Measurements from ENCODE around the gene RAPGEF1. TPM values are rescaled to one million over a fixed set of nuclear protein-coding genes. Genes with fewer than 3 reads are reported as not detected.

The RAPGEF1 gene
- total RNA-seq, 2 experiments from 2014 or later: 91.9 to 92.3 TPM

DNA sequence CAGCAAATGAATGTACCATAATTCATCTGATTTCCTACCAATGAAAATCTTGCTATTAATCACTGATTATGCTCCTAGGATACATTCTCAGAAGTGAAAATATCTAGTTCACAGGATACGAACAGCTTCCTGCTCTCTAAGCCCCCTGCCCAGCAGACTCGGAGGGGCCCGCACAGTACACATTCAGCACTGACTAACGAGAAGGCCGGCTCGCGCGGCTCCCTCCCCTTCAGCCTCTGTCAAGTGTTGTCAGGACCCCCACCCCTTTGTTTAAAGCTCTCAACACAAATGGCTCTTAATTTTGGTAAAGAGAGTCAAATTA lies 112.6 kb downstream of the RAPGEF1 start:
- Mint-ChIP-seq H3K4me3 (no peak overlapping the region), H3K36me3 (peaks cover 44% of the 10 kb centered on the region), H3K27ac (peak overlapping the region; percentile 80), H3K27me3 (no peaks in the 10 kb centered on the region), H3K4me1 (ENCODE audit: low read depth) (peaks cover 47% of the 10 kb centered on the region), H3K9me3 (no peaks in the 10 kb centered on the region)
- intact Hi-C loops (cut with micrococcal nuclease): no loop called here
- POLR2A ChIA-PET: interaction anchor here (1.3 to 2.5 kb wide), 2 partner anchors 41 to 100 kb away, joined by 3 to 11 read pairs; no protein-coding TSS in a partner anchor
- CTCF ChIA-PET: interaction anchor here (0.8 to 3.8 kb wide), 4 partner anchors 21 to 117 kb away, joined by 3 to 20 read pairs (median 6); no protein-coding TSS in a partner anchor
- no peak for DNase-seq

DNA sequence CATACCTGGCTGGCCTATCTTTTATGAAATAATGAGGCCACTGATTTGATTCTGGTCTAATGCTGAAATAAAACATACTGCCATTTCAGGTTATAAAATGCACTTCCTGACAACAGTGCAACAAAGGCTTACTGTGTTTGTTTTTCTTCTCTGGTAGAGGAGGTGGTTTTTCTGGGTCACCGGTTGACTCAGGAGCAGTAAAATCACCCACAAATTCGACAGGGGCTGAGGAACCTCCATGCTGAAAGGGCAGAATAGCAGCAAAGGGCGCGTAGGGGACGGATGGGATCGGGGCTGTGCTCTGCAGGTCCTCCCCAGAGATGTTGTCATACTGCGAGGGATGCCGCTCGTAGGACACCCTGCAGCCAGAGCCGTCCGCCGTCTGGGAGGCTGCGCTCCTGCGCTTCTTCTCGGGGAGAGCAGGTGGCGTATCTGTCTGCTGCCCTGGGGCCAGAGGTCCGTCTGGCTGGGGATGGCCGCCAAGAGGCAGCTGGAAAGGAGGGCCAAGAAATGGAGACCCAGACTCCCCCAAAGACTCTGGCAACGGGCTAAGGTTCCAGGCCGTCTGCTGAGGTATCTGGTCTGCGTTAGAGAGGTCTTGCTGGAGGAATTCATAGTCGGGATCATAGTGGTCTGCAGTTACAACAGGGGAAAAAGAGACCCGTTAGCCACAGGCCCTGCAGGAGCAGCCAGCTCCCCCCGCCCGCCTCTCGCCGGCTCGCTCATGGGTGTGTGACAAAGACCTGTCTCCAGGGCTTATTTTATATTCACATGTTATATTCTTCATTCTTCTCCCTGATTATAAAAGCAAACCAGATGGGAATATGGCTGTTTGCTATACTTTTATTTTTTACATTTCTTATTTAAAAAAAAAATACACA lies 113.8 kb downstream of the RAPGEF1 start:
- H3K27me3 Mint-ChIP-seq: no peaks in the 10 kb centered on the region
- H3K4me3 Mint-ChIP-seq: no peak overlapping the region
- intact Hi-C loops (cut with micrococcal nuclease): no loop called here
- no peaks in the 10 kb centered on the region for H3K9me3 Mint-ChIP-seq
- DNase-seq: peak; percentile 23
- ChIA-PET CTCF (interaction anchor here (2.0 kb wide), 2 partner anchors 34 to 113 kb away, joined by 6 to 7 read pairs; partner anchors contain the start of gene RAPGEF1), POLR2A (no interaction called here)
- peaks cover 43% of the 10 kb centered on the region for H3K4me1 Mint-ChIP-seq (ENCODE audit: low read depth)
- peaks cover 50% of the 10 kb centered on the region for H3K36me3 Mint-ChIP-seq
- peak overlapping the region; percentile 38 for H3K27ac Mint-ChIP-seq

DNA sequence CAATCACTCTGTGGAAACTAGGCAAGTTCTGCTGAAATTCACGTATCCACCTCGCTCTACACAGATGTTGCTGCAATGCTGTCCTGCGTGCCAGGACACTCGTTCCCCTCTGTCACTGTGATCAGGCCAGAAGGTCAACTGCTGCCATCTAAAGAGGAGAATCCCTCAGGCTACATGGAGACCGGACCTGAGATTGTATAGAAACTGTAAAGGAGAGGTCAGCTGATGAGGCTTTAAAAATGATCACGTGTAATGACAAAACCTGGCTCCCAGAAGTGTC lies 114.4 kb downstream of the RAPGEF1 start:
- Mint-ChIP-seq H3K4me1 (ENCODE audit: low read depth) (peaks cover 37% of the 10 kb centered on the region), H3K36me3 (peaks cover 52% of the 10 kb centered on the region), H3K27ac (peak overlapping the region; percentile 38), H3K9me3 (no peaks in the 10 kb centered on the region), H3K27me3 (no peaks in the 10 kb centered on the region), H3K4me3 (no peak overlapping the region)
- CTCF ChIA-PET: interaction anchor here (2.0 kb wide), 2 partner anchors 34 to 114 kb away, joined by 6 to 7 read pairs; partner anchors contain the start of gene RAPGEF1
- POLR2A ChIA-PET: interaction anchor here (1.2 kb wide), 1 partner anchor 17 kb away, joined by 3 read pairs; no protein-coding TSS in a partner anchor
- DNase-seq: no peak
- intact Hi-C loops (cut with micrococcal nuclease): no loop called here

DNA sequence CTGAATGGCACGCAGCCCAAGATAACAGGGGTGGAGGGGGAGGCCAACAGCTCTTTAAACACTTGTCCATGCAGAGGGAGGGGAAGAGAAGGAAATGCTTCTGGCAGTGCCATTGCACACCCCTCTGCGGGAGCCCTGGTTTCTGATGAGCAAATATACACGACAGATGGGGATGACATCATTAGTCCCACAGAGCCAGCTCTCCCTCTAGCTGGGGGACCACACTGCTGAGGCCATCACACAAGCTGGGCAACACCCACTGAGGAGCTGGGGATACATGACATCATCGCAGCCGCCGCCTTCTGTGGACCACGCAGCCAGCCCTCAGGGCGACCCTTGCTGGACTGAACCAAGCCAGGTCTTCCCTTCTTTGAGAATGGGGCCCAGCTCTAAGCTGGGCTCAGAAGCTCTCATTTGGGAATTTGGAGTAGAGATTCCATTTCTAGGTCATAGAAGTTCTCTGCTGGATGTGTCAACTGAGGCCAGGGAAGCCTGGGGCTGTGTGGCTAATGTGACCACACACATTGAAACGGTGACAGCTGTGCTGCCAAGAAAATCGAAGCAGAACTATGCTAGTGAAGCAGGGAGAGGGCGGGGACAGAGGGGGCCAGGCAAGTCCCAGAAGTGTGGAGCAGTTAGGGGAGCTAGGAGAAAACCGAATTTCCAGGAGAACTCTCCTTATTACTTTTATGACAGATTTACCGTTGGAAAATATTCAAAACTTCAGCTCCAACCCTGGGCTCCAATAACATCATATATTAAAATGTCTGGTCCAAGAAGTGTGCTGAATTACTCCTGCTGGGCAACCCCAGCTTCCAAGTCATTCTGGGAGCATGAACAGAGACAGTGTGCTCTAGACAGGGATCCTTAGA lies 115.0 kb downstream of the RAPGEF1 start:
- Mint-ChIP-seq H3K27me3 (no peaks in the 10 kb centered on the region), H3K4me1 (ENCODE audit: low read depth) (peaks cover 31% of the 10 kb centered on the region), H3K36me3 (peaks cover 58% of the 10 kb centered on the region), H3K9me3 (no peaks in the 10 kb centered on the region), H3K27ac (peak overlapping the region; percentile 38), H3K4me3 (no peak overlapping the region)
- CTCF ChIA-PET: interaction anchor here (1.0 to 2.0 kb wide), 3 partner anchors 33 to 114 kb away, joined by 3 to 7 read pairs (median 6); partner anchors contain the start of gene RAPGEF1
- POLR2A ChIA-PET: interaction anchor here (1.2 kb wide), 1 partner anchor 17 kb away, joined by 3 read pairs; no protein-coding TSS in a partner anchor
- DNase-seq: no peak
- intact Hi-C loops (cut with micrococcal nuclease): no loop called here

DNA sequence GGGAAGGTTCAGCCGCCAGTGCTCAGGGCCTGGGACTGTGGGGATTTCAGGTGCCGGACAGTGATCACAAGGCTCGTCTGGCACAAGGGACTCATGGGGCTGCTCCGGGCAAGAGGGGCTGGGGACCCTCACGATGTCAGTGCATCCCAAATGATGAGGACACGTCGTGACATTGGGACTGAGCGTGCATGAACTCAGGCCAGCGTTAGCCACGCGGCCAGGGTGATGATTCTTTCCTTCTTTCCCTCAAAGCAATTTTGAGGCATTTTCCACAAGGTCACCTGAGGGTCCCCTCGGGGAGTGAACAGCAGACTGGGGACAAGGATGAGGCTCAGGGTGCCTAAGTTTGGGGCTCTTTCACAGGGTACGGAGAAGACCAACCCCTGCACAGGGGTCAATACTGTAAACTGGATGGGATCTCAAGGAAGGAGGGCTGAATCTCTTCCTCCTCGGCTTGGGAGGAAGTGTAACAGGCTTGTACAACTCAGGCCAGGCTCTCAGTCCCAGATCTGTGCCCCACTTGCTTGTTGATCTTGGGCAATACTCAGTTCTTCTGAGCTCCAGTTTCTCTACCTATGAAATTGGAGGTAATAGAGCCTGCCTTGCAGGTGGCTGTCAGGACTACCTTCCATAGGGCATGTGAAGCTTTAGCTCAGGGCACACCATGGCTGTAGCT lies 116.1 kb downstream of the RAPGEF1 start:
- peaks cover 63% of the 10 kb centered on the region for H3K36me3 Mint-ChIP-seq
- DNase-seq: no peak
- no peaks in the 10 kb centered on the region for H3K27me3 Mint-ChIP-seq
- peaks cover 23% of the 10 kb centered on the region for H3K4me1 Mint-ChIP-seq (ENCODE audit: low read depth)
- CTCF ChIA-PET: interaction anchor here (1.0 to 2.0 kb wide), 4 partner anchors 32 to 117 kb away, joined by 3 to 7 read pairs (median 4); partner anchors contain the start of gene RAPGEF1
- no peaks in the 10 kb centered on the region for H3K9me3 Mint-ChIP-seq
- peak overlapping the region; percentile 28 for H3K27ac Mint-ChIP-seq
- intact Hi-C loops (cut with micrococcal nuclease): no loop called here
- POLR2A ChIA-PET: no interaction called here
- no peak overlapping the region for H3K4me3 Mint-ChIP-seq

DNA sequence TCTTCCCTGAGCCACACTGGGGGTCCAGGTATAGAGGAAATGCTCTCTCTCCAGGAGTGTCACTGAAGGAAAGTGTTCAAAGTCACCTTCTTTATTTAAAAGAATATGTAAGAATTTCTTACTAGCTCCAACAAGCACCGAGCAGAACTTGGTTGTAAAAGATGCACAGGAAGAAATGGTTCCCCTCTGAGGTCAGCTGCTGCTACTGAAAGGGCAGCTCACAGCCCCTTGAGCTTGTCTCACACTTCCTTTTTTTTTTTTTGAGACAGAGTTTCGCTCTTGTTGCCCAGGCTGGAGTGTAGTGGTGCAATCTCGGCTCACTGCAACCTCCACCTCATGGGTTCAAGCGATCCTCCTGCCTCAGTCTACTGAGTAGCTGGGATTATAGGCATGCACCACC lies 117.4 kb downstream of the RAPGEF1 start:
- peaks cover 68% of the 10 kb centered on the region for H3K36me3 Mint-ChIP-seq
- peaks cover 13% of the 10 kb centered on the region for H3K4me1 Mint-ChIP-seq (ENCODE audit: low read depth)
- H3K4me3 Mint-ChIP-seq: no peak overlapping the region
- no peaks in the 10 kb centered on the region for H3K9me3 Mint-ChIP-seq
- ChIA-PET POLR2A (interaction anchor here (0.7 kb wide), 1 partner anchor 366 kb away, joined by 3 read pairs; no protein-coding TSS in a partner anchor), CTCF (interaction anchor here (0.9 to 1.4 kb wide), 2 partner anchors 71 to 121 kb away, joined by 3 to 4 read pairs; no protein-coding TSS in a partner anchor)
- DNase-seq: no peak
- H3K27me3 Mint-ChIP-seq: no peaks in the 10 kb centered on the region
- intact Hi-C loops (cut with micrococcal nuclease): no loop called here
- H3K27ac Mint-ChIP-seq: no peak overlapping the region

DNA sequence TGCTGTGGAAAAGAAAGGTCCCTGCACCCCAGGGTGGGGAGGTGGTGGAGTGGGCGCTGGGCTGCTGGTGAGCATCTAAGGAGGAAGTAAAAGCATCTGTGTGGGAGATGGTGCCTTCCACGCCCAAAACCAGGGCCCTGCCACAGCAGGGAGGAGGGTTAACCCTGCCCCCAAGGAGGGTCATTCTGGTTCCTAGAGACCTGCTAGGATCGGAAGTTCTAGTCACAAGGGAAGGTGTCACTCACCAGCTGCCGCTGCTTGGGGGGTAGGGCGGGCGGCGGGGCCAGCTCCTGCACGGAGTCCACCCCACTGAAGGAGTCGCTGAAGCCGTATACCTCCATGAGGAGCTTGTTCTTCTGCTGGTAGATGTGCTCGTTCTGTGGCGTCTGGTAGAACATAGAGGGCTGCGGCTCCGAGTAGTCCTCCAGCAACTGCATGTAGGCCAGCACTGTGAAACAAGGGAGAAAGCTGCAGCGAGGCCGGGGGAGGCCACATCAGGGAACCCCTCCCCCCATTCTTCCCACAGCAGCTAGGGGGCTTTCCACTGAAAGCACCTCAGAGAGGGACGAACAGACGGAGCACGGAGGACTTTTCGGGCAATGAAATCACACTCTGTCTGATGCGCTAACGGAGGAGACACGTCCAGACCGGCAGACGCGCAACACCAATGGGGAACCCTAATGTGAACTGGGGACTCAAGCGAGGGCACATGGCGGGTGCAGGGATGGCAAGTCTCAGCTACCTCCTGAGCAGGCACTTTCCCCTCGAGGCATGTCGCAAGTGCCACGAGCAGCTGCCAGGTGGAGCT lies 118.1 kb downstream of the RAPGEF1 start:
- Mint-ChIP-seq H3K4me1 (ENCODE audit: low read depth) (peaks cover 8% of the 10 kb centered on the region), H3K27ac (peak overlapping the region; percentile 24), H3K9me3 (no peaks in the 10 kb centered on the region), H3K4me3 (no peak overlapping the region), H3K36me3 (peaks cover 66% of the 10 kb centered on the region), H3K27me3 (no peaks in the 10 kb centered on the region)
- DNase-seq: no peak
- ChIA-PET CTCF (interaction anchor here (0.9 to 1.4 kb wide), 2 partner anchors 72 to 122 kb away, joined by 3 to 4 read pairs; no protein-coding TSS in a partner anchor), POLR2A (no interaction called here)
- intact Hi-C loops (cut with micrococcal nuclease): no loop called here

DNA sequence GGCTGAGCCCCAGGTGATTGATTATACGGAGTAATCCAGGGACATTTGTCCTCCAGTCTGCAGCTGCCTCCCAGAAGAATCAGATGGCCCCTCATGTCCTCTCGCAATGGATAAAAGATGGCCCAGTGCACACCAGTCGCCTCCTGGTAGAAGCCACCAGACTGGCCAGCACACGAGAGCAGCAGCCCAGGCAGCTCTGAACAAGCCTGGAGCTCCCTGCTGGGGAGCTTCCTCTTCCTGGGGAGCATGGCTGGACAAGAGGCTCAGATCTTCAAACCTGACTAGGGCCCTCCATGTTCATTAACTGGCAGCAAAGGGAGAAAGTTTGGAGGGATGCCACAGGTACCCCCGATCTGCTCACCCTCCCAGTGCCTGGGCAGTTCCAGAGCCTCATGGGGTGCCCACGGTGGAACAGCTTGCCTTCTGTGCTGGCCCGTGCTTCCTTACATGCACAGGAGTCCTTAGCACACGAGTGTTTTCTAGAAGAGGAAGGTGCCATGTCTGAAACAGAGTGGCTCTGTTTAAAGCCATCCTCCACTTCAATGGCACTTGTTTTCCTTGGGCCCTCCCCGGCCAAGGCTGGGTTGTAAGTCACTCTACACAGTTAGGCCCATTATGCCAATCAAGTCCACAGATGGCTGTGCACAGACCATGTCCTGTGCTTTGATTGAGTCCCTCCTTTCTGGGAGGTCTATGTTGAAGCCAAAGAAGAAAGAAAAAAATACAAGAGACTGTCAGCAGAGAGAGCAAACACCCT lies 118.9 kb downstream of the RAPGEF1 start:
- Mint-ChIP-seq H3K27me3 (no peaks in the 10 kb centered on the region), H3K27ac (no peak overlapping the region), H3K9me3 (no peaks in the 10 kb centered on the region), H3K36me3 (peaks cover 68% of the 10 kb centered on the region), H3K4me3 (no peak overlapping the region), H3K4me1 (ENCODE audit: low read depth) (peaks cover 5% of the 10 kb centered on the region)
- ChIA-PET POLR2A (no interaction called here), CTCF (interaction anchor here (1.0 kb wide), 1 partner anchor 29 kb away, joined by 3 read pairs; no protein-coding TSS in a partner anchor)
- no peak for DNase-seq
- intact Hi-C loops (cut with micrococcal nuclease): no loop called here

DNA sequence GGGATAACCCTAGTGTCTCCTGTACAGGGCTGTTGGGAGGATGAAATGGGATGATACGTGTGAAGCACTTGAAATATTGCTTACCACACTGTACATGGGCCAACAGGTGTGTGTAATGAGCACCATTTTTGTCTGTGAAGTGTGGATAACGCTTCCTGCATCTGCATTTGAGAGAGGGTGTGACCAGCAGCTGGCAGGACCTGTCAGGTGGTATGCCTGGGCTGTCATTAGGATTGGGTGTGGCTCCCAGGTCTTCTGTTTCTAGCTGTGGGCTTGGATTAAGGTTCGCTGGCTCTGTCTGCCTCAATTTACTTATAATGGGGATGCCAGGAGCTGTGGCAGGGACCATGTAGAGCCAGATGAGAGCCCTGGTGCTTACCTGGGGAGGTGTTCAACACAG lies 120.2 kb downstream of the RAPGEF1 start:
- ChIA-PET POLR2A (no interaction called here), CTCF (interaction anchor here (0.6 kb wide), 1 partner anchor 126 kb away, joined by 3 read pairs; no protein-coding TSS in a partner anchor)
- H3K4me3 Mint-ChIP-seq: no peak overlapping the region
- H3K9me3 Mint-ChIP-seq: no peaks in the 10 kb centered on the region
- no peak for DNase-seq
- intact Hi-C loops (cut with micrococcal nuclease): no loop called here
- H3K4me1 Mint-ChIP-seq (ENCODE audit: low read depth): no peaks in the 10 kb centered on the region
- H3K36me3 Mint-ChIP-seq: peaks cover 59% of the 10 kb centered on the region
- H3K27me3 Mint-ChIP-seq: no peaks in the 10 kb centered on the region
- no peak overlapping the region for H3K27ac Mint-ChIP-seq

DNA sequence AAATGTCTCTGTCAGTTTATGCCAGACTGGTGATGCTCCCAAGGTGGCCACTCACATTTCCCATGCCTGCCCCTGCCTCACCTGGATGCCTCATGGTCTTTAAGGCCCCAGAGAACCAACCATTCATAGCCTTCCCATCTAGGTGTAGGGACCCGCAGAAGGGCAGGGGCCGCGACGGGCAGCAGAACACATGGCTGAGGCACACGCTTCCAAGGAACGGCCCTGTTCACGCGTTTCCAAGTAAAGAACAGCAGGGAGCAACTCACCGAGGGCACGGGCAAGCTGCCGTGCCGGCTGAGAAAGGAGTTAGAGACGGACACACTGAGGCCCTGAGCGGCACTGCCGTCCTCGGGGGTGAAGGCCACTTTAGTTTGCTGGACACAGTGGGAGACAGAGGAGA lies 121.1 kb downstream of the RAPGEF1 start:
- POLR2A ChIA-PET: no interaction called here
- intact Hi-C loops (cut with micrococcal nuclease): no loop called here
- Mint-ChIP-seq H3K4me3 (no peak overlapping the region), H3K36me3 (peaks cover 50% of the 10 kb centered on the region), H3K4me1 (ENCODE audit: low read depth) (no peaks in the 10 kb centered on the region), H3K27ac (no peak overlapping the region), H3K9me3 (no peaks in the 10 kb centered on the region), H3K27me3 (no peaks in the 10 kb centered on the region)
- DNase-seq: no peak
- CTCF ChIA-PET: no interaction called here
